ENCODE data around the gene TSPAN18.

The TSPAN18 gene

GRCh38 chr11:44737245-44738085, 10.7 kb downstream of the TSPAN18 start:
- DNase-seq (ENCODE audit: low read depth, low spot score): no peak

GRCh38 chr11:44738791-44739190, 12.0 kb downstream of the TSPAN18 start:
- DNase-seq (ENCODE audit: low read depth, low spot score): no peak

- no peak for DNase-seq (ENCODE audit: low read depth, low spot score)
These were observed 14.2 kb downstream of the TSPAN18 start for GRCh38 chr11:44740967-44741366.

- no peak for DNase-seq (ENCODE audit: low read depth, low spot score)
These were observed 15.2 kb downstream of the TSPAN18 start for GRCh38 chr11:44741976-44742375.

GRCh38 chr11:44742508-44743246, 15.9 kb downstream of the TSPAN18 start:
- DNase-seq (ENCODE audit: low read depth, low spot score): no peak

- DNase-seq (ENCODE audit: low read depth, low spot score): no peak
These were observed 16.6 kb downstream of the TSPAN18 start for GRCh38 chr11:44743326-44743725.

- no peak for DNase-seq (ENCODE audit: low read depth, low spot score)
These were observed 17.3 kb downstream of the TSPAN18 start for GRCh38 chr11:44743959-44744557.

- DNase-seq (ENCODE audit: low read depth, low spot score): no peak
These were observed 20.1 kb downstream of the TSPAN18 start for GRCh38 chr11:44746894-44747293.

- no peak for DNase-seq (ENCODE audit: low read depth, low spot score)
These were observed 20.6 kb downstream of the TSPAN18 start for GRCh38 chr11:44747316-44747715.

GRCh38 chr11:44747836-44748235, 21.1 kb downstream of the TSPAN18 start:
- DNase-seq (ENCODE audit: low read depth, low spot score): no peak

GRCh38 chr11:44748606-44749005, 21.8 kb downstream of the TSPAN18 start:
- DNase-seq (ENCODE audit: low read depth, low spot score): no peak

GRCh38 chr11:44749189-44749588, 22.4 kb downstream of the TSPAN18 start:
- DNase-seq (ENCODE audit: low read depth, low spot score): no peak

GRCh38 chr11:44750551-44751465, 24.0 kb downstream of the TSPAN18 start:
- DNase-seq (ENCODE audit: low read depth, low spot score): no peak

- DNase-seq (ENCODE audit: low read depth, low spot score): no peak
These were observed 25.5 kb downstream of the TSPAN18 start for GRCh38 chr11:44752300-44752699.

GRCh38 chr11:44752713-44753112, 26.0 kb downstream of the TSPAN18 start:
- DNase-seq (ENCODE audit: low read depth, low spot score): no peak

GRCh38 chr11:44753961-44754645, 27.3 kb downstream of the TSPAN18 start:
- DNase-seq (ENCODE audit: low read depth, low spot score): no peak

- no peak for DNase-seq (ENCODE audit: low read depth, low spot score)
These were observed 28.3 kb downstream of the TSPAN18 start for GRCh38 chr11:44754876-44755555.

- no peak for DNase-seq (ENCODE audit: low read depth, low spot score)
These were observed 29.1 kb downstream of the TSPAN18 start for GRCh38 chr11:44755556-44756523.

- no peak for DNase-seq (ENCODE audit: low read depth, low spot score)
These were observed 32.2 kb downstream of the TSPAN18 start for GRCh38 chr11:44758983-44759382.

Measured in brain pericyte (primary cell).